Activated CD8-positive, alpha-beta memory T cell treated with anti-CD3 and anti-CD28 coated beads, Interleukin-2, amount 10 ng/mL, durations not matched to agents 7 days and 5 days (primary cell): Measurements from ENCODE around the gene KIF26B. TPM values are rescaled to one million over a fixed set of nuclear protein-coding genes. Genes with fewer than 3 reads are reported as not detected.

Source experiments
- ATAC-seq: fragments of 150-1000 bp; cut with Tn5 transposase; one replicate; pipeline ENCODE4 v1.10.0; 2021; ENCODE audit warnings: moderate library complexity
- CTCF ChIA-PET: fragments of 350-600 bp; sonication (Branson Sonifier 250); formaldehyde crosslinking; loops from one replicate; lab custom pipeline; 2021; ENCODE audit warnings: antibody characterized with exemption; lab: Charles Lee
- DNase-seq: peaks from one replicate; pipeline ENCODE4 v3.0.0-alpha.2; 2020
- H3K27ac Mint-ChIP-seq: one replicate; pipeline ENCODE4 v1.8.0; 2021; ENCODE audit warnings: mild to moderate bottlenecking, mixed read lengths
- H3K27me3 Mint-ChIP-seq: one replicate; pipeline ENCODE4 v1.8.0; 2021; ENCODE audit warnings: mixed read lengths
- H3K36me3 Mint-ChIP-seq: one replicate; pipeline ENCODE4 v1.8.0; 2021; ENCODE audit warnings: mild to moderate bottlenecking, mixed read lengths
- H3K4me1 Mint-ChIP-seq: one replicate; pipeline ENCODE4 v1.8.0; 2021; ENCODE audit warnings: mixed read lengths
- H3K4me3 Mint-ChIP-seq: one replicate; pipeline ENCODE4 v1.8.0; 2021; ENCODE audit warnings: mild to moderate bottlenecking, moderate library complexity, mixed read lengths
- H3K9me3 Mint-ChIP-seq: one replicate; pipeline ENCODE4 v1.8.0; 2022; ENCODE audit warnings: low read depth, mixed read lengths
- total RNA-seq, 2 experiments: library from RNA; stranded (reverse); gene quantifications; one replicate each; pipeline ENCODE4 v1.2.3, GENCODE V29; 2021

KIF26B gene
- total RNA-seq, 2 experiments from 2014 or later = 0.28 TPM; not detected in 1

GRCh38 chr1:245411245-245412036 lies 256.7 kb downstream of the KIF26B start:
- H3K27me3 Mint-ChIP-seq = no peaks in the 10 kb centered on the region
- H3K36me3 Mint-ChIP-seq = no peaks in the 10 kb centered on the region
- H3K9me3 Mint-ChIP-seq = no peaks in the 10 kb centered on the region
- ATAC-seq = no peak
- CTCF ChIA-PET = no interaction called here
- H3K27ac Mint-ChIP-seq = no peak overlapping the region
- no peak for DNase-seq
- H3K4me1 Mint-ChIP-seq = no peaks in the 10 kb centered on the region
- H3K4me3 Mint-ChIP-seq = no peak overlapping the region

- no peaks in the 10 kb centered on the region for H3K9me3 Mint-ChIP-seq
- no peak overlapping the region for H3K4me3 Mint-ChIP-seq
- ATAC-seq (no peak), DNase-seq (no peak)
- no peak overlapping the region for H3K27ac Mint-ChIP-seq
- H3K4me1 Mint-ChIP-seq = no peaks in the 10 kb centered on the region
- CTCF ChIA-PET = no interaction called here
- no peaks in the 10 kb centered on the region for H3K36me3 Mint-ChIP-seq
- no peaks in the 10 kb centered on the region for H3K27me3 Mint-ChIP-seq
Measured at GRCh38 chr1:245412306-245412705, 257.5 kb downstream of the KIF26B start.

DNA sequence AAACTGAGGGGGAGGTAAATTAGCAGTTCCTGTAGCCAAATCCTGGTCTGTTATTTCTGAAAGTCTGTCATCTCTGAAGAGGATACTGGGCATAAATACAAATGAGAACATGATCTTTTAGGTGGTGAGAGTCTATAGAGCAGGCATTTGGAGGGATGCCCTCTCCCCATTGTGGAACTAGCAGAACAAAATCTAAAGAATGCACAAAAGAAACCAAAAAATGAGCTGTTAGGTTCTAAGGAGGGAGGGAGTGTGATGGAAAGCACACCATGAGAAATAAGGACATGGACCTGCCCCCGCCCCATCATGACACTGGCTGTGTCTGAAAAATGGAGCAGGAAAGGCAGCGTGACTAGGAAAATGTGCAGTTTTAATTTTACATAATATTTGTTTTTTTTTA lies 262.0 kb downstream of the KIF26B start:
- Mint-ChIP-seq H3K36me3 (no peaks in the 10 kb centered on the region), H3K4me1 (no peaks in the 10 kb centered on the region), H3K27ac (no peak overlapping the region), H3K27me3 (no peaks in the 10 kb centered on the region), H3K9me3 (no peaks in the 10 kb centered on the region), H3K4me3 (no peak overlapping the region)
- CTCF ChIA-PET = no interaction called here
- ATAC-seq (no peak), DNase-seq (no peak)

DNA sequence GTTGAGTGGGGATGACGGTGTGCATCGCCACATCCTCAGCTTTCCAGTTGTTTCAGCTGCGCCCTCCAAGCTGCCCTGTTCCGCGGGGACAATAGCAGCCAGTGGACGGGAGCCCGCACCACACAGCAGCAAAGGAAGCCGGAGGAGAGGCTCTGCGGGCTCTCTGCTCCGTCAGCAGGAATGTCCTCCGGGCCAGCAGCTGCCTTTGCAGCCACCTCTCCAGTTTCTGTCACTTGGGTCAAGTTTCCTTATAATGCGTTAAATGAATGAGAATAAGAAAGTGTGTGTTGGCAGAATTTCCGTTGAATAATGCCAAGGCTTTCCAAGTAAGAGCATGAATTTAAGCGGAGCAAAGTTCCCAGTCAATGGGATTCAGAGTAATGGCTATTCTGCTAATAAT lies 263.3 kb downstream of the KIF26B start:
- Mint-ChIP-seq H3K36me3 (no peaks in the 10 kb centered on the region), H3K4me1 (no peaks in the 10 kb centered on the region), H3K4me3 (no peak overlapping the region), H3K9me3 (no peaks in the 10 kb centered on the region), H3K27ac (no peak overlapping the region), H3K27me3 (no peaks in the 10 kb centered on the region)
- DNase-seq (no peak), ATAC-seq (no peak)
- CTCF ChIA-PET = interaction anchor here (0.5 kb wide), 1 partner anchor 8 kb away, joined by 3 read pairs; no protein-coding TSS in a partner anchor

DNA sequence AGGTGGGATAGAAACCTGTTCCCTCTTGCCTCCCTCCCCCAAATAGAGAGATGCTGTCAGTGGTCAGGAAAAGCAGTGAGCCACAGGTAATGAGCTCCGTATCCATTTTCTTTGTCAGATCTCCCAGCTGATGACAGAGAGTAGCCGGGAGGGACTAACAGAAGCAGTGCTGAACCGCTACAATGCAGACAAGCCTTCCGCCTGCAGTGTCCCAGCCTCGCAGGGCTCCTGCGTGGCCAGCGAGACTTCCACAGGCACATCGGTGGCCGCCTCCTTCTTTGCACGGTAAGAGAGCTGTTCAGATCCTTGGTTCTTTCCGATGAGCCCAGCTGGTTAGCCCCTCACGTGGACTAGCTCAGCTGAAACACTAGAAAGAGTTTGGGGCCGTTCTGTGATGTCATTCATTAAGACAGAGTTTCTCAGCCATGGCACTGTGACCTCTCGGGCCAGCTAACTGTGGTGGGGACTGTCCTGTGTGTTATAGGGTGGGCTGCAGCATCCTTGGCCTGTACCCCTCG lies 264.7 kb downstream of the KIF26B start:
- no peaks in the 10 kb centered on the region for H3K36me3 Mint-ChIP-seq
- DNase-seq (no peak), ATAC-seq (no peak)
- H3K4me1 Mint-ChIP-seq = no peaks in the 10 kb centered on the region
- no peaks in the 10 kb centered on the region for H3K27me3 Mint-ChIP-seq
- H3K9me3 Mint-ChIP-seq = no peaks in the 10 kb centered on the region
- H3K4me3 Mint-ChIP-seq = no peak overlapping the region
- H3K27ac Mint-ChIP-seq = no peak overlapping the region
- CTCF ChIA-PET = no interaction called here

- Mint-ChIP-seq H3K4me1 (no peaks in the 10 kb centered on the region), H3K27me3 (no peaks in the 10 kb centered on the region), H3K9me3 (no peaks in the 10 kb centered on the region), H3K36me3 (no peaks in the 10 kb centered on the region), H3K27ac (no peak overlapping the region), H3K4me3 (no peak overlapping the region)
- no peak for ATAC-seq
- no peak for DNase-seq
- CTCF ChIA-PET = no interaction called here
Measured at GRCh38 chr1:245419989-245420388, 265.2 kb downstream of the KIF26B start.

DNA sequence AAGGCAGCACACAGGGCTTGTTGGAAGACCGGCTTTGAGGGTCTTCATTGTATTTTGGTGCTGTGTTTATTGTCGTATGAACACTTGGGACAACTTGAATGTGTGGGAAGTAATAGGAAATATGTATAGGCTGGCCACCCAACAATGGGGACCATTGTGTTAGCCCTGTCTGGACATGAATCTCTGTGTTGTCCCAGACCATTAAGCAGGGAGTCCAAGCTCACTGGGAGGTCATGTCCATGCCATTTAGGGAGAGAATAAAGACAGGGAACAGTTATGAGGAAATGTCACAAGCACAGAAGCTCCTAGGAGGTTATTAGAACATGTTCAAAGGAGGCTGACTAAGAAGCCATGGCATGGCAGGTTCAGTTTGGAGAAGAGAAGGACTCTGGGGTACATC lies 266.1 kb downstream of the KIF26B start:
- Mint-ChIP-seq H3K27me3 (no peaks in the 10 kb centered on the region), H3K9me3 (no peaks in the 10 kb centered on the region), H3K36me3 (no peaks in the 10 kb centered on the region), H3K4me1 (no peaks in the 10 kb centered on the region), H3K4me3 (no peak overlapping the region), H3K27ac (no peak overlapping the region)
- CTCF ChIA-PET = no interaction called here
- no peak for ATAC-seq
- no peak for DNase-seq

DNA sequence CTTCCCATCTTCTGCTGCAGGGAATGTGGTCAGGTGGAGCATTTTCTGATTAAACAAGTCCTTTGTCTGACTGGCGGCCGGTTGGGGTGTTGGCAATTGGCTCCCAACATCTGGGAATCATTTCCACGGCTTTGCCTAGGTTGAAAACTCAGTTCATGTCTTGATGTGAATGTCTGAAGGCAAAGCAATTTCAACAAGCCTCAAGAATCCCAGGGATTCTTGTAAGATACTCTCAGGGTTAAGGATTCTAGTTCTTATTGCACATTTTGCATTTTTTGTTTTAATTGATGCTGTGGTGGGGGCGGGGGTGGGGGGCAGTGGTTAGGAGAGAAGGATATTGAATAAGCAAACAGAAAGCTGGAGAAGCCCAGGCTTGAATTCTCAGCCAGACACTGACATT lies 273.9 kb downstream of the KIF26B start:
- CTCF ChIA-PET = no interaction called here
- Mint-ChIP-seq H3K27ac (no peak overlapping the region), H3K36me3 (no peaks in the 10 kb centered on the region), H3K27me3 (no peaks in the 10 kb centered on the region), H3K9me3 (no peaks in the 10 kb centered on the region), H3K4me1 (no peaks in the 10 kb centered on the region), H3K4me3 (no peak overlapping the region)
- DNase-seq (no peak), ATAC-seq (no peak)

GRCh38 chr1:245431706-245432105 lies 276.9 kb downstream of the KIF26B start:
- Mint-ChIP-seq H3K4me1 (no peaks in the 10 kb centered on the region), H3K36me3 (no peaks in the 10 kb centered on the region), H3K27ac (no peak overlapping the region), H3K27me3 (peaks cover 2% of the 10 kb centered on the region), H3K9me3 (no peaks in the 10 kb centered on the region), H3K4me3 (no peak overlapping the region)
- CTCF ChIA-PET = no interaction called here
- DNase-seq = no peak
- no peak for ATAC-seq

DNA sequence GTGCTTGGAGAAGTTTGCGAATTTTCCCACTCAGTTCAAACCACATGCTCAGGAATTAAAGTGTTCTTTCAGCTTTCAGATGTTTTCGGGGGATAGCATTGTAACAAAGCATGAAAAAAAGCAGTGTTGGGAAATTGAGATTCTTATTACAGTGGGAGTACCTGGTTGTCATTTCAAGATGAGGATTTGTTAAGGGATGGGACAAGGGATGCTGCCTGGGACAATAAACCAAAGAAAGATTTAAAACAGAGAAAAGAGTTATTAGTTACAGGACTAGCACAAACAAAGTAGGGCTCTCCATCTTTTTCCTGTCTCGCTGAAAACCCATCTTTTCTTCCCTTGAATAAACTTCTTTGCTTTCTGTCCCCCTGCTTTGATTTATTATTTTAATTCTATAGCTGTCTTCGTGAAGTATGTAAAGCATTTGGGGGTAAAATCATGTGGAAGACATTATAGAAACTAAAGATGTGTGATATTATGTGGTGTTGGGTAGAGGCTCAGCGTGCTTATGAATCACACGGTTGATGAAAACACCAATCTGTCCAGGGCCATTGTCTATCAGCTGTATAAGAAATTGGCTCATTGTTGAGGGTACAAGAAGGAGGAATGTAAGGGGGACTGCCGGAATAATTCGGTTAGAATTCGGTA lies 277.6 kb downstream of the KIF26B start:
- CTCF ChIA-PET = no interaction called here
- H3K27ac Mint-ChIP-seq = no peak overlapping the region
- no peaks in the 10 kb centered on the region for H3K36me3 Mint-ChIP-seq
- DNase-seq (no peak), ATAC-seq (no peak)
- no peaks in the 10 kb centered on the region for H3K4me1 Mint-ChIP-seq
- no peaks in the 10 kb centered on the region for H3K9me3 Mint-ChIP-seq
- H3K27me3 Mint-ChIP-seq = peaks cover 2% of the 10 kb centered on the region
- H3K4me3 Mint-ChIP-seq = no peak overlapping the region

GRCh38 chr1:245433561-245433960 lies 278.8 kb downstream of the KIF26B start:
- Mint-ChIP-seq H3K27ac (no peak overlapping the region), H3K27me3 (peaks cover 2% of the 10 kb centered on the region), H3K4me1 (no peaks in the 10 kb centered on the region), H3K4me3 (no peak overlapping the region), H3K36me3 (no peaks in the 10 kb centered on the region), H3K9me3 (peaks cover under 1% of the 10 kb centered on the region)
- CTCF ChIA-PET = no interaction called here
- no peak for DNase-seq
- ATAC-seq = no peak

DNA sequence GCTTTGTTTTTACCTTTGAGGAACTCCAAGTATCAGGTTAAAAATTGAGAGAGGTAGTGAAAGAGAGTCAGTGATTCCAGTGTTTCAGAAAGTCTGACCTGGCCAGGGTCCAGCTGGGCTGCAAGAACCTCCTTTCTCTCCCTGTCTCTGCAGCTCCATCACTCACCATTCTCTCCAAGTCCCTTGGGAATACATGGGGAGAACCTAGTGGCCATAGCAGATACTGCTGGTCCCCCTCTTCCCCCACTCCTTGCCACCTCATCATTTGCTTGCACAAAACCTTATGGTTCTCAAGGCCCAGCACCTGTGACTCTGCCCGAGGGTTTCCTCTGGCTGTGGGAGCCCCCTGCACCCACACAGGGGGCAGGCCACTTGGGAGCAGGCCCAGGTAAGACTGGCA lies 279.5 kb downstream of the KIF26B start:
- Mint-ChIP-seq H3K4me3 (no peak overlapping the region), H3K4me1 (no peaks in the 10 kb centered on the region), H3K9me3 (peaks cover 2% of the 10 kb centered on the region), H3K27me3 (peaks cover 2% of the 10 kb centered on the region), H3K27ac (no peak overlapping the region), H3K36me3 (no peaks in the 10 kb centered on the region)
- no peak for ATAC-seq
- CTCF ChIA-PET = no interaction called here
- DNase-seq = no peak

DNA sequence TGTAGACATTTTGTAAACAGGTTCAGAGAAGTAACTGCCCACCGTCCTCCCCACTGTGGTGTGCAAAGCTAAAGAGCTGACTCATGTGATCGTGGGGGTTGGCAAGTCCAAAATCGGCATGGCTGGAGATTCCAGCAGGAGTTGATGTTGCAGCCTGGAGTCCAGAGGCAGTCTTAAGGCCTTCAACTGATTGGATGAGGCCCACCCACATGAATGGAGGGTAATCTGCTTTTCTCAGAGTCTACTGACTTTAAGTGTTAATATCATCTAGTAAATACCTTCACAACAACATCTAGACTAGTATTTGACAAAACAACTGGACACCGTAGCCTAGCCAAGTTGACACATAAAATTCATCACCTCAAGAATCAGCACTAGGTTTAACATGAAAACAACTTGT lies 281.6 kb downstream of the KIF26B start:
- no peak for DNase-seq
- CTCF ChIA-PET = no interaction called here
- no peak for ATAC-seq
- Mint-ChIP-seq H3K9me3 (peaks cover 2% of the 10 kb centered on the region), H3K27ac (no peak overlapping the region), H3K27me3 (peaks cover 6% of the 10 kb centered on the region), H3K36me3 (no peaks in the 10 kb centered on the region), H3K4me3 (no peak overlapping the region), H3K4me1 (no peaks in the 10 kb centered on the region)
